Endothelial cell of umbilical vein (primary cell): ENCODE results near the gene KRT81. TPM values are rescaled to one million over a fixed set of nuclear protein-coding genes. Genes with fewer than 3 reads are reported as not detected.

ENCODE experiments used
- BruUV-seq: library from RNA; stranded (reverse); fragments of 400-500 nt; replicated peaks from 2 replicates; lab custom pipeline; 2021; lab: Mats Ljungman, UMichigan
- CTCF ChIA-PET: fragments of 300-600, 350-600 bp; sonication (Branson Sonifier 250); formaldehyde crosslinking; loops from one replicate; lab custom pipeline; 2021; ENCODE audit warnings: antibody characterized with exemption, inconsistent platforms; lab: Charles Lee
- POLR2A ChIA-PET: fragments of 300-600, 350-600 bp; sonication (Branson Sonifier 250); formaldehyde crosslinking; loops from one replicate; lab custom pipeline; 2021; ENCODE audit warnings: antibody characterized with exemption, inconsistent platforms; lab: Charles Lee
- DNase-seq: peaks from one replicate; pipeline ENCODE4 v3.0.0-alpha.2; 2011; ENCODE audit warnings: low read depth, low spot score
- FAIRE-seq: peaks from 2 replicates; lab custom pipeline; 2011; peaks lifted over from hg19 to GRCh38; lab: Jason Lieb, UNC
- H2AFZ ChIP-seq: 2 replicates; pipeline ENCODE4 v1.6.0; 2012; ENCODE audit warnings: low read depth, low read length, control low read depth, inconsistent platforms
- H3K27ac ChIP-seq: 2 replicates; pipeline ENCODE4 v1.5.1; 2011; ENCODE audit warnings: low read depth, mild to moderate bottlenecking, control low read depth, low read length, moderate library complexity; ENCODE audit not compliant: insufficient read depth
- H3K27me3 ChIP-seq, 2 experiments: 2 replicates each; pipeline versions ENCODE4 v1.6.0 to v1.6.1; 2011; ENCODE audit warnings: low read length in 2 of 2, mixed read lengths in 1 of 2; ENCODE audit not compliant: control insufficient read depth in 2 of 2, insufficient read depth in 2 of 2
- H3K36me3 ChIP-seq, 2 experiments: 2 replicates in 1 of 2; 3 replicates in 1 of 2; pipeline ENCODE4 v1.5.1; 2011; ENCODE audit warnings: low read length in 2 of 2, mild to moderate bottlenecking in 1 of 2, moderate library complexity in 1 of 2; ENCODE audit not compliant: control insufficient read depth in 2 of 2, insufficient read depth in 2 of 2; ENCODE audit errors: extremely low read depth in 1 of 2
- H3K4me1 ChIP-seq: 3 replicates; pipeline ENCODE4 v1.5.1; 2011; ENCODE audit warnings: mild to moderate bottlenecking, low read length; ENCODE audit not compliant: control insufficient read depth, insufficient read depth; ENCODE audit errors: extremely low read depth
- H3K4me2 ChIP-seq: 2 replicates; pipeline ENCODE4 v1.6.1; 2011; ENCODE audit warnings: low read length, control low read depth, mixed read lengths; ENCODE audit not compliant: insufficient read depth
- H3K4me3 ChIP-seq, 3 experiments: fragments of 200-600 bp in 1 of 3; sonication (generic), shearing (Covaris generic) in 1 of 3; replicated peaks in 1 of 3; 2 replicates each; pipeline ENCODE4 v1.5.1; 2011 to 2016; ENCODE audit warnings: control low read depth in 3 of 3, low read length in 3 of 3, mild to moderate bottlenecking in 2 of 3, inconsistent platforms in 1 of 3, low read depth in 1 of 3, moderate library complexity in 1 of 3; ENCODE audit not compliant: insufficient read depth in 1 of 3
- H3K79me2 ChIP-seq: 2 replicates; pipeline ENCODE4 v1.6.0; 2012; ENCODE audit warnings: low read length, inconsistent platforms; ENCODE audit not compliant: control insufficient read depth, insufficient read depth
- H3K9ac ChIP-seq: replicated peaks from 2 replicates; pipeline ENCODE3; 2011; ENCODE audit warnings: low read length, control low read depth; ENCODE audit not compliant: insufficient read depth; ENCODE audit errors: extremely low read depth
- H3K9me1 ChIP-seq: replicated peaks from 3 replicates; pipeline ENCODE4 v1.6.0; 2011; ENCODE audit warnings: mild to moderate bottlenecking, low read length; ENCODE audit not compliant: control insufficient read depth, insufficient read depth; ENCODE audit errors: extremely low read depth
- H3K9me3 ChIP-seq: replicated peaks from 2 replicates; pipeline ENCODE4 v1.5.1; 2012; ENCODE audit warnings: low read length, inconsistent platforms; ENCODE audit not compliant: control insufficient read depth, insufficient read depth
- H4K20me1 ChIP-seq: replicated peaks from 2 replicates; pipeline ENCODE3; 2011; ENCODE audit warnings: mild to moderate bottlenecking, low read length; ENCODE audit not compliant: control insufficient read depth, insufficient read depth; ENCODE audit errors: extremely low read depth
- FOS ChIP-seq: IDR thresholded peaks from 2 replicates; pipeline ENCODE4 v1.6.1; 2011; ENCODE audit warnings: mild to moderate bottlenecking, low read length, moderate library complexity, borderline replicate concordance; ENCODE audit not compliant: insufficient read depth
- JUN ChIP-seq: IDR thresholded peaks from 2 replicates; pipeline ENCODE4 v1.6.1; 2011; ENCODE audit warnings: borderline replicate concordance, low read depth; ENCODE audit not compliant: insufficient read length, insufficient read depth
- MYC ChIP-seq: IDR thresholded peaks from one replicate; pipeline ENCODE4 v1.6.1; 2011; ENCODE audit warnings: mild to moderate bottlenecking, low read depth, low read length
- POLR2A ChIP-seq: IDR thresholded peaks from 2 replicates; pipeline ENCODE4 v1.6.1; 2012; ENCODE audit warnings: low read depth, mild to moderate bottlenecking, control low read depth, low read length
- dilution Hi-C: fragments of 300-500 bp; cut with MboI; formaldehyde crosslinking; loops from one replicate; pipeline ENCODE4 v1.15.0; 2019; ENCODE audit warnings: low sequenced_read_pairs; ENCODE audit not compliant: extremely low pct_ligation_motif_present
- intact Hi-C: fragments of 100-400 bp; cut with micrococcal nuclease; formaldehyde crosslinking; loops from one replicate; pipeline ENCODE4 v1.10.0; 2022
- polyA plus RNA-seq, 4 experiments: library from polyadenylated mRNA; depleted of rRNA in 3 of 4; stranded (reverse) in 3 of 4; unstranded in 1 of 4; fragments of >200 nt; gene quantifications; 2 replicates each; pipeline versions ENCODE4 v1.2.1 to v1.2.3, GENCODE V29; 2011 to 2012; ENCODE audit warnings: missing spikeins in 1 of 4
- total RNA-seq: library from RNA; stranded (reverse); gene quantifications from 2 replicates; pipeline ENCODE4 v1.2.3, GENCODE V29; 2021
- TF ChIP-seq, protein P1 (sequence below), 2 donors: IDR thresholded peaks; 1 replicate in 1 of 2; 2 replicates in 1 of 2; pipeline ENCODE4 v1.5.1; 2011; ENCODE audit warnings: low read length in 2 of 2, mild to moderate bottlenecking in 2 of 2, moderate library complexity in 2 of 2, control low read depth in 1 of 2, inconsistent platforms in 1 of 2, low read depth in 1 of 2; ENCODE audit not compliant: insufficient read depth in 1 of 2; ENCODE audit errors: extremely low read depth in 1 of 2

The KRT81 gene
- total and polyA plus RNA-seq, 2 donors (not counting 3 experiments of a cell fraction or from before 2014, with no cell fraction given) = not detected

DNA sequence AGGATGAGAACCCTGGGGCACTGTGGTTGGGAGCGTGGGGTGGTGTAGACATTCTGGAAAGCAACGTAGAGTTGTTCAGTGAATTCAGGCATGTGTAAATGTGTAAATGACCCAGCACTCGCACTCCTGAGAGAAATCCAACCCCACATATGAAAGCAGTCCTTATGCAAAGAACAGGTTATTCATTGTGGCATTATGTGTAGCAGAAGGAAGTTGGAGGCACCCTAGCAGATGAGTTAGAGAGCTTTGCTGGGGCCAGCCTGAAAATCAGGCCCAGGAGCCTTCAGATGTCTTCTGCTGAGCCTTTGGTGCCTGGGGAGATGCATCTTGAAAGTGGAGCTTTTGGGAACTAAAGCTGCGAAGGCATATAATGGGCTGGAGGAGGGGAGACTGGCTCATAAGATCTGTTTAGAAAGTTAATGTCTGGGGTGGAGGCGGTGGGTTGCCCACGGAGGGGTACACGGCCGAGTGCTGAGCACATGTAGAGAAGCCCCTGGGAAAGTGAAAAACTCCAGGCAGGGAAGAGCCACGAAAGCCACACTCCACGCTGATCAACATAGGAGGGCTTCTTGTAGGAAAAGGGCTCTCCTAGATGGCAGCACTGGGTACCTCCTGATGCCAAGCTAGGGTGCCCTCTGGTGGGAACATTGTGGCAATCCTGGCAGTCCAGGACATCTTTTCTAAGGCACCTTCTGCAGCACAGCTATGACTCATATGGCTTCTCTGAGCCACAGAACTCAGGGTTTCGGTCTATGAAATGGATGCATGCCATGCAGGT is 35.9 kb upstream of the KRT81 start:
- FAIRE-seq (peak; percentile 99), DNase-seq (peak; percentile 93)
- Histone ChIP-seq H3K9me3 (no peaks in the 10 kb centered on the region), H3K79me2 (no peaks in the 10 kb centered on the region), H3K4me1 (no peaks in the 10 kb centered on the region), H3K9me1 (no peaks in the 10 kb centered on the region), H3K9ac (no peak overlapping the region), H3K27me3 (peaks cover 33 to 41% of the 10 kb centered on the region in 2 experiments), H3K4me2 (no peak overlapping the region), H4K20me1 (no peaks in the 10 kb centered on the region), H3K36me3 (no peaks in the 10 kb centered on the region), H3K4me3 (no peak overlapping the region), H2AFZ (no peak overlapping the region), H3K27ac (no peak overlapping the region)
- ChIA-PET CTCF (interaction anchor here (0.6 to 6.1 kb wide), 50 partner anchors 9 to 654 kb away, joined by 3 to 87 read pairs (median 5); partner anchors contain the start of gene KRT7), POLR2A (no interaction called here)
- intact Hi-C loops (loop anchor here (1.0 to 5.0 kb wide), 5 partner anchors 95 to 175 kb away; partner anchors contain the start of gene KRT7), dilution Hi-C loops (no loop called here)
- TF ChIP-seq FOS (peak; percentile 79), MYC (no peak), POLR2A (no peak), JUN (peak; percentile 66)
- TF ChIP-seq, protein P1, sequence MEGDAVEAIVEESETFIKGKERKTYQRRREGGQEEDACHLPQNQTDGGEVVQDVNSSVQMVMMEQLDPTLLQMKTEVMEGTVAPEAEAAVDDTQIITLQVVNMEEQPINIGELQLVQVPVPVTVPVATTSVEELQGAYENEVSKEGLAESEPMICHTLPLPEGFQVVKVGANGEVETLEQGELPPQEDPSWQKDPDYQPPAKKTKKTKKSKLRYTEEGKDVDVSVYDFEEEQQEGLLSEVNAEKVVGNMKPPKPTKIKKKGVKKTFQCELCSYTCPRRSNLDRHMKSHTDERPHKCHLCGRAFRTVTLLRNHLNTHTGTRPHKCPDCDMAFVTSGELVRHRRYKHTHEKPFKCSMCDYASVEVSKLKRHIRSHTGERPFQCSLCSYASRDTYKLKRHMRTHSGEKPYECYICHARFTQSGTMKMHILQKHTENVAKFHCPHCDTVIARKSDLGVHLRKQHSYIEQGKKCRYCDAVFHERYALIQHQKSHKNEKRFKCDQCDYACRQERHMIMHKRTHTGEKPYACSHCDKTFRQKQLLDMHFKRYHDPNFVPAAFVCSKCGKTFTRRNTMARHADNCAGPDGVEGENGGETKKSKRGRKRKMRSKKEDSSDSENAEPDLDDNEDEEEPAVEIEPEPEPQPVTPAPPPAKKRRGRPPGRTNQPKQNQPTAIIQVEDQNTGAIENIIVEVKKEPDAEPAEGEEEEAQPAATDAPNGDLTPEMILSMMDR (IDR thresholded peaks at IDR 0.05; ENCODE audit: extremely low read depth in 1 of 2, insufficient read depth in 1 of 2, low read depth in 1 of 2, low read length in 2 of 2) = peak; percentile 95 to 96
- BruUV-seq = no TSS peak
